Measurements from ENCODE around the gene SLC40A1.

SLC40A1 gene

DNA sequence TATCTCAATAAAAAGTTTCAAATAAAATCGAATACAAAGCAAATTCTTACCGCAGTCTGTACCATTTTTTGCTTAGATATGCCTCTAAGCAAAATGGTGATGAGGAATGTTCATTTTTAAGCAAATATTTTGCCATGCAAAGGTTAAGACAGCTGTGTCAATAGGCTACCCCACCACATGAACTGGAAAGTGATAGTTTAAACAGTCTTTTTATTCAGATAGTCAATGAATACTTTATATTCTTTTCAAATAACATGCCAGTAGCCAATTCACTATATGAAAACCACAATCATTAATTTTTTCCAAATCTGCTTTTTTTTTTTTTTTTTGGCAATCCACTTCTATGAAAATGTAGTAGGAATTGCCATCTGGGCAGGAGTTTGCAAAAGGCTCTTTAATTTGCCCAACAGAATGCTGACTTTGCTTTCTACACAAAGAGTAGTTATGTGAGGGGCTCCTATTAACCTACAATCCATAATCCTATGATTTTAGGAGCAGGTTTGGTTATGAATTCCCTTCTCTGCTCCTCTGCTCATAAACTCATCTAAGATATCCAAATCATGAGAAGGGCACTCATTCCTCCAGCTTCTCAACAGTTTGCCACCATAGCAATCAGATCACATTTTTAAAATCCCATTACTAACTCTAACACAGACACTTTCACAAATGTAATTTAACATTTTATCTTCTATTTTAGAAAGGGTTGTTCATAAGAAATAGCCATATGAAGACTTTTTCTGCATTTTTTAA is 69.2 kb downstream of the SLC40A1 start:
- DNase-seq (ENCODE audit: low read depth): no peak

All from stimulated activated CD8-positive, alpha-beta memory T cell treated with anti-CD3 and anti-CD28 coated beads, Interleukin-12 subunit alpha, Interleukin-12 subunit beta, amount 100 ng/mL, for 1 hour (primary cell).